GM15510 (cell line): ENCODE results near the gene TUBA4A.
A peak's percentile ranks its signal among the peaks of the same experiment; 100 is the strongest.

Source experiments
- POLR2A ChIP-seq: IDR thresholded peaks from 3 replicates; pipeline ENCODE4 v1.6.1; 2011; ENCODE audit warnings: borderline replicate concordance; ENCODE audit not compliant: insufficient read length; ENCODE audit errors: extremely low read depth

Gene TUBA4A

GRCh38 chr2:219253753-219254589, at the start of gene TUBA4A:
TUBA4A (minus strand) TSS chr2:219253918; CDS start chr2:219253858, 60 bp downstream.
- TF ChIP-seq POLR2A, result peak; percentile 99

- TF ChIP-seq POLR2A, result no peak
Observed at GRCh38 chr2:219302412-219302968, 48.8 kb upstream of the TUBA4A start.

- TF ChIP-seq POLR2A, result no peak
Observed at GRCh38 chr2:219300022-219300421, 46.3 kb upstream of the TUBA4A start.

- TF ChIP-seq POLR2A, result no peak
Observed at GRCh38 chr2:219299372-219299760, 45.6 kb upstream of the TUBA4A start.

- no peak for TF ChIP-seq POLR2A
Observed at GRCh38 chr2:219298759-219299371, 45.1 kb upstream of the TUBA4A start.

GRCh38 chr2:219297766-219298456, 44.2 kb upstream of the TUBA4A start:
- no peak for TF ChIP-seq POLR2A

- TF ChIP-seq POLR2A, result no peak
Observed at GRCh38 chr2:219296631-219297391, 43.1 kb upstream of the TUBA4A start.

GRCh38 chr2:219296142-219296541, 42.4 kb upstream of the TUBA4A start:
- TF ChIP-seq POLR2A, result no peak

- peak; percentile 65 for TF ChIP-seq POLR2A
Observed at GRCh38 chr2:219294356-219295351, 40.9 kb upstream of the TUBA4A start.

- TF ChIP-seq POLR2A, result no peak
Observed at GRCh38 chr2:219293736-219294231, 40.1 kb upstream of the TUBA4A start.

- no peak for TF ChIP-seq POLR2A
Observed at GRCh38 chr2:219292616-219293015, 38.9 kb upstream of the TUBA4A start.

- no peak for TF ChIP-seq POLR2A
Observed at GRCh38 chr2:219291910-219292490, 38.3 kb upstream of the TUBA4A start.

- TF ChIP-seq POLR2A, result no peak
Observed at GRCh38 chr2:219291394-219291793, 37.7 kb upstream of the TUBA4A start.
